Right ventricle myocardium superior (tissue), 1 donor: Measurements from ENCODE around the gene ABHD12. TPM values are rescaled to one million over a fixed set of nuclear protein-coding genes. Genes with fewer than 3 reads are reported as not detected.

Source experiments
- ATAC-seq: fragments of 200-7000 bp; cut with Tn5 transposase; one replicate; pipeline ENCODE4 v1.9.1; 2020; ENCODE audit warnings: mild to moderate bottlenecking; ENCODE audit not compliant: poor library complexity
- DNase-seq: peaks from one replicate; pipeline ENCODE4 v3.0.0-alpha.2; 2020
- intact Hi-C: fragments of 100-400 bp; cut with DNase I; formaldehyde crosslinking; loops from one replicate; pipeline ENCODE4 v1.11.2; 2022
- total RNA-seq: library from RNA; stranded (reverse); fragmentation: NEBNext Ultra II Directional; extraction: Animal tissue kit (Norgen Biotek cat#: 25700); gene quantifications from one replicate; pipeline ENCODE4 v1.2.1, GENCODE V29; 2021
- donor health status: DM: no; HTN: yes; CAD: no; lungs with severe emphysema.

The ABHD12 gene
- total RNA-seq, 1 donor from 2014 or later, result 21.1 TPM

DNA sequence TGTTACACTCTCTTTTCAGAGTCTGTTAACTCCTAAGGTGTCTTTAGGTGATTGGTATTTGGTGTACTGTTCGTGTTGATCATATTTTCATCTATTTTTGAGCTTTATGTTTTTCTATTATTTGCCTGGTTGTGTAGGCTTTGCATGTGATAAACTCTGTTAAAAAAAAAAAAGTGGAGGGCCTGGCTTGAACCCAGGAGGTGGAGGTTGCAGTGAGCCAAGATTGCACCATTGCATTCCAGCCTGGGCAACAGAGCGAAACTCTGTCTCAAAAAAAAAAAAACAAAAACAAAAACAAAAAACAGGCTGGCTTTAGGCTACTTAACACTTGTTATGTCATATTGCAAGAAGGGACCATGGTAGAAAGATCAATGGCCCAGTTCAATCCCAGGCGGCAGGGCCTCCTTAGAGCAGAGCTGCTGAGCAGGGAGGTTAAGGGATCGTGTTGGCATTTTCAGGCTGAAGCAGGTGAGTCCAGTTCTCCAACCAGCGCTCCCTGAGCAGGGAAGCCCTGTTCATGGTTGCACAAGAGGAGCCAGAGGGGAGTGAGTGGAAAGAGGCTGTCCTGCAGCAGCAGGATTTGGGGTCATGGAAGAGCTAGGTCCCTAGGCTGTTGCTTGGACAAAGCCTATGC lies 134.3 kb downstream of the ABHD12 start:
- ATAC-seq, result peak; percentile 45
- DNase-seq, result no peak
- intact Hi-C loops, result loop anchor here (5.0 to 10.0 kb wide), 2 partner anchors 36 to 202 kb away; partner anchors contain the start of gene ACSS1

DNA sequence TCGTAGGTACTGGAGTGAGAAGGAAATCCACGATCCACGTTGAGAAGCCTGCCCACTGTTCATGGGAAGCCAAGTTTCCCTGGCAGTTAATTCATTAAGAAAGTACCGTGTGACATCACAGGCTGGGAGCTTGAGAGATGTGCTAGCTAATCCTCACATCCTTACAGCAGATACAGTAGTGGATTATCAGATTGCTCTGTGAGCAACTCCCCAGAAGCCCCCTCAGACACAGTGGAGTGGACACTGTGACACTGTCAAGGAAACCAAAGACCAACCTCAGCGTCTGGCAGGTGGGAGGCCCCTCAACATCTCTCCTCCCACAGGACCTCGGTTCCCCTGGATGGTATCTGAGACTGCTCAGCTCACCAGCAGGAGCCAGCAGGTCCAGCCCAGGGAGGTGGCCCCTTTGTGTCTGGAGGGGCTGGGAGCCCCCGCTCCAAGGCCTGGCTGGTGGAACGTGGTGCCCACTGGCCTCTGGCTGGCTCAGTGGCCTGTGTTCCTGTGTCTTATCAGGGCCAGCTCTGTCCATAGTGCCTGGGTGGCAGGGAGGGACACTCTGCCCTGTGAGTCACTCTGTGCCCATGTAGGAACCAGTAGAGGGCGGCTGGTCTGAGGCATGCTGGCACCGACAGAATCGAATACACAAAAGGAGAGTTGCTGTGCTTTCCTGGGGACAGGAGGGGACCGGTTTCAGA lies 135.5 kb downstream of the ABHD12 start:
- DNase-seq (peak; percentile 77), ATAC-seq (peak; percentile 87)
- intact Hi-C loops, result loop anchor here (5.0 to 10.0 kb wide), 2 partner anchors 37 to 200 kb away; partner anchors contain the start of gene ACSS1

DNA sequence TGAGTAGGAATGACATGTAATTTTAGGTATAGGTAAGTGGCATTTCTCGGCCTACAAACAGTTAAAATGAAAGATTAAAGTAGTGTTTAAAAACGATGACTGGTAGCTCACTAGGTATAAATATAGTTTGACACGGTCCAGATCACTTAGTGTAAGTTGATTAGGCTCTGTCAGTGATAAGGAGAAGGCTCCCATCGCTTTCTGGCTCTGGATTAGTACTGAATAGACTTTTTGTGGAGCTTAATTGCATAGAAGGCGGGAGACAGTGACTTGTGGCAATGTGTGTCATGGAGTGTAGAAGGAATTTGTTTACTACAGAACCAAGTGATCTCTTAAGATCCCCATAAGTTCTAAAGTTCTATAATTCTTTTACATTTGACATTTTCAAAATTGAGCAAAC lies 136.1 kb downstream of the ABHD12 start:
- peak; percentile 54 for ATAC-seq
- no peak for DNase-seq
- intact Hi-C loops, result loop anchor here (10.0 kb wide), 1 partner anchor 200 kb away; the partner anchor contains the start of gene ACSS1

DNA sequence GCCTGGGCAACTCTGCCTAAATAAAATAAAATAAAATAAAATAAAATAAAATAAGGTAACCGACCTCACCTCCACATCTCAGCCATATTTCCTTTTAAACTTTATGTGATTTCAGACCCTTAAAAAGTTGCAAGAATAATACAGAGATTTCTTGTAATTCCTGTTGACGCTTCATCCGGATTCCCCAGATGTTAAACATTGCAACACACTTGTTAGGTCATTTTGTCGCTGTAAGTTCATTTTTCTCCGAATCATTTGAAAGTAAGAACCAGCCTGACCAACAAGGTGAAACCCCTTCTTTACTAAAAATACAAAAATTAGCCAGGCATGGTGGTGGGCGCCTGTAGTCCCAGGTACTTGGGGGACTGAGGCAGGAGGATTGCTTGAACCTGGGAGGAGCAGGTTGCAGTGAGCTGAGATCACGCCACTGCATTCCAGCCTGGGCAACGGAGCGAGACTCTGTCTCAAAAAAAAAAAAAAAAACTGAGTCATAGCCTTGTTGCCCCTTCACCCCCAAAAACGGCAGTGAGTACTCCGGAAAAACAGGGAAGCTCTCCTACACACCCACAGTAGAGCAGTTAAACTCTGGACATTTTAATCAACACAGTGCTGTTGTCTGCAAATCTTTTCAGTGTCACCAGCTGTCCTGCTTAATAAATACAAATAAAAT lies 136.9 kb downstream of the ABHD12 start:
- intact Hi-C loops, result loop anchor here (10.0 kb wide), 1 partner anchor 199 kb away; the partner anchor contains the start of gene ACSS1
- ATAC-seq (no peak), DNase-seq (no peak)

DNA sequence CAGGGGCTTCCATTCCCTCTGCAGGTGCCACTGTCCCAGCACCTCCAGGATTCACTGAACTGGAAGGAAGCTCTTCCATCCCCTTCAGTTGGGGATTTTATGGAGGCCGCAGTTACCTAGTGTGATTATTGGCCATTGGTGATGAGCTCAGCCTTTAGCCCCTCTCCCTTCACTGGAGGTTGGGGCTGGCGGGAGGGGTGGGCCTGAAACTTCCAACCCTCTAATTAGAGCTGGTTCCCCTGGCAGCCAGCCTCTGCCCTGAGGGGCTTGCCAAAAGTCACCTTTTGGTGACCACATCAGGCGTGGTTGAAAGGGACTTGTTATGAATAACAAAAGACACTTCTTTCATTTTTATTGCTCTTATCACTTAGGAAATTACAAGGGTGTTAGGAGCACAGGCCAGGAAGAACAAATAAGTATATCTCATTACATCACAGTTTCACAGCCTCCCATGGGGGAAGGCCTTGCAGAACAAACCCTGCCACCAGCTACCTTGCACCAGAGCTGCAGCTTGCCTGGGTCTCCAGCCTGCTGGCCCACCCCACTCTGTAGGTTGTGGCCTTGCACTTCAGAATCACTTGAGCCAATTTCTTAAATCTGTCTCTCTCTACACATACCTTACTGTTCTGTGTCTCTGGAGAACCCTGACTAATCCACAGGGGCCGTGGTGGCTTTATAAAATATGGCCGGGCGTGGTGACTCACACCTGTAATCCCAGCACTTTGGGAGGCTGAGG lies 137.8 kb downstream of the ABHD12 start:
- ATAC-seq (no peak), DNase-seq (no peak)
- intact Hi-C loops, result loop anchor here (10.0 kb wide), 1 partner anchor 198 kb away; the partner anchor contains the start of gene ACSS1

DNA sequence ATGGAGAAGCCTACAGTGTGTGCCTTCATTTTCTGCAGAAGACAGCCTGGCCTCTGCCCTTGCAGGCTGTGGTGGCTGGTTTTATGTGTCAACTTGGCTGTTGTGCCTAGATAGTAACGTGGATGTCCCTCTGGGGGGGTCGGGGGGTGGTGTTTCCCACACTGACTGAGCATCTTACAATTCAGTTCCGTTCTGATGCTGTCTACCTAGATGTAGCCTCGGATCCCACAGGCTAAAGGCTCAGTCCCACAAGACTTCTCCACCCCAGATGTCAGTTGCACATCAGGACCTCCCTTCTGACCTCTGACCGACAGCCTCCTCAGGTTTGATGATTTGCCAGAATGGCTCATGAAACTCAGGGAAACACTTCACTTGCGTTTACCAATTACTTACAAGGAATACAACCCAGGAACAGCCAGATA lies 138.4 kb downstream of the ABHD12 start:
- no peak for ATAC-seq
- intact Hi-C loops, result loop anchor here (10.0 kb wide), 1 partner anchor 197 kb away; the partner anchor contains the start of gene ACSS1
- DNase-seq, result no peak

DNA sequence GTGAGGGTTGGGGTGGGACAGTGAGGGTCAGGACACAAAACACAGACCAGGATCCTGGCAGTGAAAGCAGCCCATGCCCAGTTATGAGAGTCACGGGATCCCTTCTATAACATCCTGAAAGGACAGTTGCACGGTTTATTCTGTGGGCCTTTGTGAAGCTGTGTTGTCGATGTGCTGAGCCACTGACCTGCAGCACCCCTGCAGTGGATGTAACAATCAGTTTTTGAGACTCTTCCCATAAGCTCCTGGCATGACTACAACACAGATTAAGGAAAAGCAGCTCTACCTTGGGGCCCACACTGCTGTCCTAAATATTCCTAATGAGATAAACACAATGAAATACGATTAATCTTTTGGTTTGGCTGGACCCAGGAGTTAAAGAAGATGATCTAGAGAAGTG lies 139.1 kb downstream of the ABHD12 start:
- intact Hi-C loops, result loop anchor here (10.0 kb wide), 1 partner anchor 197 kb away; the partner anchor contains the start of gene ACSS1
- no peak for DNase-seq
- ATAC-seq, result no peak

DNA sequence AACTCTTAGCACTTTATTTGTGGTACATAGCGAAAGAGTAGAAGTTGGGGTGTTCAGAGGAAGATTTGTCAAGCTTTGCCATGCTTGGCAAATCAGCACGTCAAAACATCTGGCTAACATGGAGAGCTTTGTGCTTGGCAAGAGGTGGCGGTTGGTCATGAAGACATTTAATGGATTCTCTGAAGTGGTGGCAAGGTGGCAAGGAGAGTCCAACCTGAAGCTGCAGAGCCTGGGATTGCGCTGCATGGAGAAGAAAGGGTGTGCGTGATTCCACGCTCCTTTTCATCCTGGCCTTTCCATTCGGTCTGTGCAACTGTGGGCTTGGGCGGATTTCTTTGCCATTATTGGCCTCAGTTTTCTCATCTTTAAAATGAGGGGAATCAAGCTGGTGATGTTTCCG lies 139.6 kb downstream of the ABHD12 start:
- intact Hi-C loops, result loop anchor here (10.0 kb wide), 1 partner anchor 196 kb away; the partner anchor contains the start of gene ACSS1
- no peak for ATAC-seq

DNA sequence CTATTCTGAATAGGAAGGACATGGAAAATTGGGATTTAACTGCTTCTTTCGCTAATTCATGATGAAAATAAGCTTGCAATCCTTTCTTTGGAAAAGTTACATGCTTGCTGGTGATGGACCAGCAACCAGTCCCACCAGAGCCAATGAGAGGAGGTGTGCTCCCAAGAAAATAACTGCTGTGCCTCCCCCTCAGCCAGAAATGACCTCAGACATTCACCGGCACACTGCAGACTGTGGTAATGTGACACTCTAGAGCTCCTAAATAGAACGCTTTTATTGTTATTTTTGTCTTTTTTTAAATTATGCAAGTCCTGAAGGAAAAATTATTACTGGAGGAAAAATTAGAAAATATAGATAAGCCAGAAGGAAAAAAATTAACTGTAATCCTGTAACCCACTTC lies 140.1 kb downstream of the ABHD12 start:
- DNase-seq (no peak), ATAC-seq (no peak)
- intact Hi-C loops, result loop anchor here (10.0 kb wide), 1 partner anchor 196 kb away; the partner anchor contains the start of gene ACSS1

More for the DNA sequence above, 139.6 kb downstream of the ABHD12 start:
- no peak for DNase-seq

Other genes starting within 250 kb of the ABHD12 start
- 118 TPM for gene ENTPD6, start 195.1 kb downstream of the ABHD12 start, total RNA-seq
- 170 TPM for gene PYGB, start 142.8 kb downstream of the ABHD12 start, total RNA-seq
- gene GINS1, start 16.8 kb upstream of the ABHD12 start, total RNA-seq, result 0.46 TPM
- 10.7 TPM for gene NINL, start 194.7 kb upstream of the ABHD12 start, total RNA-seq
- 3.4 TPM for gene NANP, start 233.2 kb upstream of the ABHD12 start, total RNA-seq